HG03558 (cell line): ENCODE results near the gene CHI3L2.

Experiments used
- ATAC-seq: cut with Tn5 transposase; IDR thresholded peaks from one replicate; pipeline ENCODE4 v1.9.1; 2021; ENCODE audit warnings: moderate number of reproducible peaks; ENCODE audit not compliant: unreplicated experiment; ENCODE audit errors: extremely low read depth

The CHI3L2 gene

GRCh38 chr1:111241797-111242196 lies 14.3 kb downstream of the CHI3L2 start:
- no peak for ATAC-seq

- ATAC-seq, result no peak
These were observed 15.5 kb downstream of the CHI3L2 start for GRCh38 chr1:111242805-111243523.

- ATAC-seq, result no peak
These were observed 19.8 kb downstream of the CHI3L2 start for GRCh38 chr1:111247125-111247838.

GRCh38 chr1:111249960-111250359 lies 22.4 kb downstream of the CHI3L2 start:
- no peak for ATAC-seq

- no peak for ATAC-seq
These were observed 24.1 kb downstream of the CHI3L2 start for GRCh38 chr1:111251570-111251969.

- ATAC-seq, result no peak
These were observed 25.3 kb downstream of the CHI3L2 start for GRCh38 chr1:111252786-111253185.

GRCh38 chr1:111253876-111254275 lies 26.4 kb downstream of the CHI3L2 start:
- no peak for ATAC-seq

- ATAC-seq, result no peak
These were observed 29.6 kb downstream of the CHI3L2 start for GRCh38 chr1:111256988-111257658.

GRCh38 chr1:111267801-111268508 lies 40.4 kb downstream of the CHI3L2 start:
- ATAC-seq, result no peak

GRCh38 chr1:111269825-111270406 lies 42.4 kb downstream of the CHI3L2 start:
- no peak for ATAC-seq

- no peak for ATAC-seq
These were observed 43.4 kb downstream of the CHI3L2 start for GRCh38 chr1:111270771-111271463.

- no peak for ATAC-seq
These were observed 43.9 kb downstream of the CHI3L2 start for GRCh38 chr1:111271464-111271801.

GRCh38 chr1:111272081-111272480 lies 44.6 kb downstream of the CHI3L2 start:
- no peak for ATAC-seq

- no peak for ATAC-seq
These were observed 47.1 kb downstream of the CHI3L2 start for GRCh38 chr1:111274653-111275052.

- ATAC-seq, result no peak
These were observed 47.6 kb downstream of the CHI3L2 start for GRCh38 chr1:111275079-111275478.

- no peak for ATAC-seq
These were observed 48.4 kb downstream of the CHI3L2 start for GRCh38 chr1:111275780-111276433.

- no peak for ATAC-seq
These were observed 51.6 kb downstream of the CHI3L2 start for GRCh38 chr1:111279144-111279543.

GRCh38 chr1:111280267-111280666 lies 52.8 kb downstream of the CHI3L2 start:
- no peak for ATAC-seq

GRCh38 chr1:111281411-111281810 lies 53.9 kb downstream of the CHI3L2 start:
- ATAC-seq, result no peak
